Epithelial cell of prostate (primary cell): Measurements from ENCODE around the gene GRXCR2.
"Not testable (repeated sequence)": the region's sequence is repeated elsewhere in the genome, so short reads cannot be mapped to it uniquely, and the experiment has no call there.

ENCODE experiments used
- DNase-seq: peaks from one replicate; pipeline ENCODE4 v3.0.0-alpha.2; 2011; ENCODE audit warnings: low read depth, low spot score
- H3K27ac ChIP-seq: fragments of 450-650 bp; 2 replicates; pipeline ENCODE4 v1.5.1; 2017; ENCODE audit warnings: mild to moderate bottlenecking

The GRXCR2 gene, protein sequence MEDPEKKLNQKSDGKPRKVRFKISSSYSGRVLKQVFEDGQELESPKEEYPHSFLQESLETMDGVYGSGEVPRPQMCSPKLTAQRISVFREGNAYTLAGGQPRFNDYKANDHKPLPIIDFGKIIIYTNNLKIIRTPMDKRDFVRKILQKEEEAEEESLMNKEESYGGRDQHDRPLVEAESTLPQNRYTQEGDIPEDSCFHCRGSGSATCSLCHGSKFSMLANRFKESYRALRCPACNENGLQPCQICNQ

GRCh38 chr5:145872914-145873313 lies at the start of gene GRXCR2:
TSS of gene GRXCR2 (minus strand) at chr5:145873014. CDS start at chr5:145872968, 46 bp downstream.
- DNase-seq: no peak
- H3K27ac ChIP-seq: no peak within 1 kb of the TSS

DNA sequence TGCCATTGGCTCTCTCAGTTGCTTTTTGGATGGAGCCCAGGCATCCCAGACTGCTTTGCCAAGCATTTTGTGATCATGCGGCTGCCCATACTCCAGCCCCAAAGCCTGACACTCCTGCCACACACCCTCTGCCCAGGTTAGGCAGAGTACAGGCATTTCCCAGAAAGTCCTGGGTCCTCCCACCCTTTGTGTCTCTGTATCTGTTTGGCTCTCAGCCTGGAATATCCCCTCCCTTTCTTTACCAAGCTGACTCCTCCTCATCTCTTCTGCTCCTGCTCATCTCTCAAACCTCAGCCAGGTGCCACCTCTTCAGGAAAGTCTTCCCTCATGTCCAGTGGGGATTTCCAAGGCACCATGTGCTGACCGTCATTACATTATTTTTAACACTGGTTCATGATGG lies 49.2 kb upstream of the GRXCR2 start:
- H3K27ac ChIP-seq: peak overlapping the region; percentile 87
- DNase-seq: no peak

DNA sequence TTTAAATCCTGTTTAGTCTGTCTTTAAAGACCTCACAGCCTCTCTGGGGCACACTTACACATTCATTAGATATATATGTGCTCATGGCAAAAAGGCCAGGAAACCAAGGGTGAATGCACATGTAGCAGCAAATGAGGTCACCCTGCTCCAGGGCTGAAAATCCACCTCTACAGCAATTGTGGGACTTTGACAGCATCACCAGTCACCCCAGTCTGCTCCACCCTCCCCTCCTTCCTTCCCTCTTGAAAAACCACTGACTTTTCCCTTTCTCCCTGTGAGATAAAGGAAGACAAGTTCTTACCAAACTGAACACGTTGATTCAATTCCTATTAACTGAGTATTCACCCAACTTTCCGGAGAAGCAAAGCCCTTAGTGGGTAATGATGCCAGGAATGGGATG lies 48.4 kb upstream of the GRXCR2 start:
- H3K27ac ChIP-seq: peak overlapping the region; percentile 87
- peak; percentile 88 for DNase-seq

GRCh38 chr5:145920542-145921210 lies 47.9 kb upstream of the GRXCR2 start:
- H3K27ac ChIP-seq: peak overlapping the region; percentile 87
- no peak for DNase-seq

GRCh38 chr5:145919413-145919812 lies 46.6 kb upstream of the GRXCR2 start:
- DNase-seq: no peak
- no peak overlapping the region for H3K27ac ChIP-seq

DNA sequence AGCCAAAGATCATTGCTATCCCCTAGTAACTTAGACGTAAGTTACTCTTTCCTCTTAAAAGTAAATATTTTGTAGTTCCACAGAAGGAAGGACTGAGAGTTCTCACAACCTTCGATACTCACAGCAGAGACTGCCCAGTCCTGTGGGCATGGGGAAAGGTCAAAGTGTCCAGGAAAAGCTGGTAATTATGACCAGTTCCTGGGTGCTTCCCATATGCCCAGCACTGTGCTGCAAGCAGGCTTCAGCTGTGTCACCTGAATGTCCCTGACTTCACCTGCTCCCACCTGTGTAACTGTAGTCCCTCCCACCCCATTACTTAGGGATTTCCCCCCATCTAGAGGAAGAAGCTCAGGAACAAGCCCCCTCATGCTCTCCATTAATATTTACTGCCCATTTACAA lies 45.6 kb upstream of the GRXCR2 start:
- H3K27ac ChIP-seq: no peak overlapping the region
- no peak for DNase-seq

DNA sequence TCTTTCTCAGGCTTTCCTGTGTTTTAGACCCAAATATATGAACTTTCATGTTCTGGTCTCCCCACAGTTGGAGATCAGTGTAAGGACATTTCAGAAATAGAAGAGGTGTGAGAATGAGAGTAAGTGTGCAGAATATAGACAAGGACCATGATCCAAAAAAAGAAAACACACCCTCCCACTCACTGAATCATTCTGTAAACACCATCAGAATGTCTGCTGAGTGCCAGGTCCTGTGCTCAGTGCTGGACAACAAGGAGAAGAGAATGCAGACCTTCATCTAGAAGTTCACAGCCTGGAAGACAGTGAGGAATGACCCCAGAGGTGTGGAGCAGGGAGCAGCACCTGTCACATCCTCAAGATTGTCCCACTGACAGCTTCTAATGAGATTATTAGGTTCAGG lies 44.5 kb upstream of the GRXCR2 start:
- H3K27ac ChIP-seq: no peak overlapping the region
- DNase-seq: no peak

- no peak for DNase-seq
- H3K27ac ChIP-seq: no peak overlapping the region
Observed at GRCh38 chr5:145915970-145916638, 43.3 kb upstream of the GRXCR2 start.

- DNase-seq: no peak
- no peak overlapping the region for H3K27ac ChIP-seq
Observed at GRCh38 chr5:145913701-145914100, 40.9 kb upstream of the GRXCR2 start.

GRCh38 chr5:145912594-145912993 lies 39.8 kb upstream of the GRXCR2 start:
- H3K27ac ChIP-seq: no peak overlapping the region
- DNase-seq: no peak

- H3K27ac ChIP-seq: no peak overlapping the region
- no peak for DNase-seq
Observed at GRCh38 chr5:145912019-145912418, 39.2 kb upstream of the GRXCR2 start.

DNA sequence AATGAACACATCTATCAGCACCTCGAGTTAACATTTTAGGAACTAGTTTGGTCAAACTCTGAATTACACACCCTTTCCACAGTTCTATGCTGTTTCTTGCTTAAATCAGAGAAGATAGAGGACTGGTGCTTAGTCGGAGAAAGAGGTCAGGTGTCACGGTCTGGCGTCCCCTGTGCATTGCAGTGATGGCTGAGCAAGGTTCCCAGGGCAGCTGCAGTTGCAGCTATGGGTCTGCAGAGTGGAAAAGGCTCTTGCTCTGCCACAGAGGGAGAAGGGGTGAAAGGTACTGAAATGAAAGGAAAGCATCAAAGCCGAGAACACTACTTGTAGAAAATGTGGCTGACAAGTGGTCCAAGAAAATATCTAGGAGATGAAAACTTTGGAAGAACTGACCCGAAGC lies 38.4 kb upstream of the GRXCR2 start:
- no peak overlapping the region for H3K27ac ChIP-seq
- no peak for DNase-seq

DNA sequence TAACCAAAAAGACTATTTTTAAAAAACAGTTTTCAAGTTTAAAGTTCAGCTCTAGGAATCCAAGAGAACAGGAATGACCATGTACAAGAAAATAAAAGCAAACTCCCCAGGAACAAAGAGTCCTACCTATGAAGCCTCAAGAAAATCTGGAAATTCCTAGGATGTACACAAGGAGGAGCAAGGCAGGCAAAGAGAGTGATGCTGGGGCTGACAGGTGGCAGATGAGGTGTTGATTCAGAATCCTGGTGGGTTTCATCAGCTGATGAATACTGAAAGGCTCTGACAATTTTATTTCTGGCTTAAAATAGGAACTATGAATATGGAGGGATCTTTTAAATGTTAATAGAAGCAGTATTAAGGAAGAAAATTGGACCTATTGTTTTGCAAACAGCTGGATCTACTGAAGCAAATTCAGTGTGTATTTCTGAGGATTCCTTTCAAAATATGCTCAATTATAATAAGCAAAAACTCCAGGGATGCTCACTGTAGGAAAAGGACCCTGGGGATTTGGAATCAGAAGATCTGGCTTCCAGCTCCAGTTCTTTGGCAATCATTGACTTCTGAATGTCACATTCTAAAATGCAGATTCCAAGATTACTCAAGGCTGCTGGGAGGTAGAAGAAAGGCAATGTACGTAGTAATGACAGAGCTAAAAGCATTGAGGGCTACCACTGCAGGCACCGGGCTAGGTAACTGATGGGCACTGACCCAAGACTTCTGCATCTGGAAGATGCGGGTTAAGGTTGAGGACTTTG lies 35.6 kb upstream of the GRXCR2 start:
- DNase-seq: no peak
- H3K27ac ChIP-seq: no peak overlapping the region

- H3K27ac ChIP-seq: no peak overlapping the region
- no peak for DNase-seq
Observed at GRCh38 chr5:145906401-145906800, 33.6 kb upstream of the GRXCR2 start.

GRCh38 chr5:145904743-145905142 lies 31.9 kb upstream of the GRXCR2 start:
- DNase-seq: no peak
- no peak overlapping the region for H3K27ac ChIP-seq

DNA sequence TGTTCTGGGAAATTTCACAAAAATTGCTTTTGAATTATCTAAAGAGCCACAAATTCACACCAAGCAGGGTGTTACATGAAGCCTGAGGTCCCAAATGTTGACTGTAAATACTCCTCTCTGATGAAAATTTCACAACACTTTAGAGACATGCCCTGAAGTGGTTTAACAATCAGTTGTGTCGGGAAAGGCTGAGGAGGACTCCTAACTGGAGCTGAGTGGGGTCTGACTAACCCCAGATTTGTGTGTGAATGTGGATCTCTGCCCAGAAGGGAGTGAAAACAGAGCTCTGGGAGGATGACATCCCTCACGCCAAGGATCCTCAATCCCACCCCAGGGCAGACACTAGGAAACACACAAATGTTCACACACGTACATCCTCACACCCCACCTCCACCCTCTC lies 31.1 kb upstream of the GRXCR2 start:
- no peak overlapping the region for H3K27ac ChIP-seq
- no peak for DNase-seq

- DNase-seq: no peak
- no peak overlapping the region for H3K27ac ChIP-seq
Observed at GRCh38 chr5:145903113-145903512, 30.3 kb upstream of the GRXCR2 start.

GRCh38 chr5:145902421-145902820 lies 29.6 kb upstream of the GRXCR2 start:
- no peak for DNase-seq
- no peak overlapping the region for H3K27ac ChIP-seq

- no peak for DNase-seq
- H3K27ac ChIP-seq: no peak overlapping the region
Observed at GRCh38 chr5:145898171-145898570, 25.4 kb upstream of the GRXCR2 start.

DNA sequence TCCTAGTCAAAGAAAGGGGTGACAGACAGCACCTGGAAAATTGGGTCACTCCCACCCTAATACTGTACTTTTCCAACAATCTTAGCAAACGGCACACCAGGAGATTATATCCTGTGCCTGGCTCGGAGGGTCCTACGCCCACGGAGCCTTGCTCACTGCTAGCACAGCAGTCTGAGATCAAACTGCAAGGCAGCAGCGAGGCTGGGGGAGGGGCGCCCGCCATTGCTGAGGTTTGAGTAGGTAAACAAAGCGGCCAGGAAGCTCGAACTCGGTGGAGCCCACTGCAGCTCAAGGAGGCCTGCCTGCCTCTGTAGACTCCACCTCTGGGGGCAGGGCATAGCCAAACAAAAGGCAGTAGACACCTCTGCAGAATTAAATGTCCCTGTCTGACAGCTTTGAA lies 18.6 kb upstream of the GRXCR2 start:
- not testable (repeated sequence) for DNase-seq, H3K27ac ChIP-seq

DNA sequence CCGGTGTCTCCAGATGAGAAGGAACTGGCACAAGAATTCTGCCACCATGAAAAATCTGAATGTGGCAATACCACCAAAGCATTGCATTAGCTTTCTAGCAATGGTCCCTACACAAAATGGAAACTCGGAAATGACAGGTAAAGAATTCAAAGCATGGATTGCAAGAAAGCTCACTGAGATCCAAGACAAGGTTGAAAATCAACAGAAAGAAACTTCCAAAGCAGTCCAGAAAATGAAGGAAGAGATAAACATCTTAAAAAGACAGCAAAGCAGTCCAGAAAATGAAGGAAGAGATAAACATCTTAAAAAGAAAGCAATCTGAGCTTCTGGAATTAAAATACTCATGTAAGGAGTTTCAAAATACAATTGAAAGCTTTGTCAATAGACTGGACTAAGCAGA lies 16.8 kb upstream of the GRXCR2 start:
- H3K27ac ChIP-seq: no peak overlapping the region

More for the DNA sequence above, 16.8 kb upstream of the GRXCR2 start:
- DNase-seq: no peak
